K562 (cell line): ENCODE data around the gene LGR6. TPM values are rescaled to one million over a fixed set of nuclear protein-coding genes. Genes with fewer than 3 reads are reported as not detected.
A peak's percentile ranks its signal among the peaks of the same experiment; 100 is the strongest.

Source experiments
- CSDE1 ChIP-seq, 2 experiments: fragments of 450-650 bp; IDR thresholded peaks; 2 replicates each; pipeline ENCODE4 v1.6.1; 2016; ENCODE audit warnings: mild to moderate bottlenecking in 1 of 2
- EHMT2 ChIP-seq: fragments of 450-650 bp; IDR thresholded peaks from 2 replicates; pipeline ENCODE4 v1.6.1; 2018; ENCODE audit warnings: antibody characterized with exemption
- HDAC1 ChIP-seq, 2 experiments: fragments of 450-650 bp; IDR thresholded peaks; 2 replicates each; pipeline ENCODE4 v1.6.1; 2016 to 2017; ENCODE audit warnings: inconsistent platforms in 1 of 2, mild to moderate bottlenecking in 1 of 2, moderate library complexity in 1 of 2
- MTA2 ChIP-seq: fragments of 450-650 bp; IDR thresholded peaks from 2 replicates; pipeline ENCODE4 v1.6.1; 2016; ENCODE audit warnings: low read depth
- NKRF ChIP-seq: fragments of 450-650 bp; IDR thresholded peaks from 2 replicates; pipeline ENCODE4 v1.6.1; 2016; ENCODE audit warnings: borderline replicate concordance
- PHB2 ChIP-seq: fragments of 450-650 bp; IDR thresholded peaks from 2 replicates; pipeline ENCODE4 v1.6.1; 2017; ENCODE audit warnings: low read depth
- RBM22 ChIP-seq: fragments of 200-400 bp; formaldehyde crosslinking; IDR thresholded peaks from 2 replicates; pipeline ENCODE4 v1.6.1; 2018; ENCODE audit warnings: low read length, low read depth; ENCODE audit not compliant: poor library complexity, severe bottlenecking
- TFE3 ChIP-seq: fragments of 450-650 bp; formaldehyde crosslinking; IDR thresholded peaks from 2 replicates; pipeline ENCODE4 v1.4.0; 2020; ENCODE audit warnings: mild to moderate bottlenecking, mixed read lengths
- ZNF407 ChIP-seq: fragments of 450-650 bp; IDR thresholded peaks from 2 replicates; pipeline ENCODE4 v1.6.1; 2016; ENCODE audit warnings: low read depth
- polyA plus RNA-seq, 8 experiments: library from polyadenylated mRNA; depleted of rRNA in 4 of 8; stranded (reverse) in 5 of 8; unstranded in 3 of 8; fragments of >200 nt; fragmentation: Nextera tagmentation in 2 of 8; fragmentation: Illumina TruSeq in 1 of 8; extraction: Ambion mirVana in 2 of 8; extraction: Trizol in 1 of 8; gene quantifications; 2 replicates each; pipeline versions ENCODE4 v1.2.1 to v1.2.3, GENCODE V29; 2011 to 2014; ENCODE audit warnings: inconsistent platforms in 1 of 8, missing spikeins in 1 of 8
- total RNA-seq, 7 experiments: library from RNA; depleted of rRNA in 6 of 7; stranded (reverse); fragments of >200 nt in 6 of 7; fragmentation: Illumina TruSeq in 2 of 7; extraction: Trizol in 2 of 7; gene quantifications; 2 replicates each; pipeline versions ENCODE4 v1.2.1 to v1.2.3, GENCODE V29; 2011 to 2021; ENCODE audit warnings: low replicate concordance in 1 of 7
- TF ChIP-seq, protein P1 (sequence below), 2 experiments: fragments of 450-650 bp in 1 of 2; IDR thresholded peaks; 2 replicates each; pipeline ENCODE4 v1.6.1; 2011 to 2017; ENCODE audit warnings: low read depth in 2 of 2, antibody characterized with exemption in 1 of 2, borderline replicate concordance in 1 of 2, low read length in 1 of 2, mild to moderate bottlenecking in 1 of 2, mixed read lengths in 1 of 2; ENCODE audit not compliant: control insufficient read depth in 1 of 2

Gene LGR6
- total and polyA plus RNA-seq, 9 of the 15 experiments (the other 6 are each of a cell fraction or from before 2014, with no cell fraction given), result 0.01 to 0.54 (median 0.17) TPM; not detected in 1

- TF ChIP-seq, protein P1, sequence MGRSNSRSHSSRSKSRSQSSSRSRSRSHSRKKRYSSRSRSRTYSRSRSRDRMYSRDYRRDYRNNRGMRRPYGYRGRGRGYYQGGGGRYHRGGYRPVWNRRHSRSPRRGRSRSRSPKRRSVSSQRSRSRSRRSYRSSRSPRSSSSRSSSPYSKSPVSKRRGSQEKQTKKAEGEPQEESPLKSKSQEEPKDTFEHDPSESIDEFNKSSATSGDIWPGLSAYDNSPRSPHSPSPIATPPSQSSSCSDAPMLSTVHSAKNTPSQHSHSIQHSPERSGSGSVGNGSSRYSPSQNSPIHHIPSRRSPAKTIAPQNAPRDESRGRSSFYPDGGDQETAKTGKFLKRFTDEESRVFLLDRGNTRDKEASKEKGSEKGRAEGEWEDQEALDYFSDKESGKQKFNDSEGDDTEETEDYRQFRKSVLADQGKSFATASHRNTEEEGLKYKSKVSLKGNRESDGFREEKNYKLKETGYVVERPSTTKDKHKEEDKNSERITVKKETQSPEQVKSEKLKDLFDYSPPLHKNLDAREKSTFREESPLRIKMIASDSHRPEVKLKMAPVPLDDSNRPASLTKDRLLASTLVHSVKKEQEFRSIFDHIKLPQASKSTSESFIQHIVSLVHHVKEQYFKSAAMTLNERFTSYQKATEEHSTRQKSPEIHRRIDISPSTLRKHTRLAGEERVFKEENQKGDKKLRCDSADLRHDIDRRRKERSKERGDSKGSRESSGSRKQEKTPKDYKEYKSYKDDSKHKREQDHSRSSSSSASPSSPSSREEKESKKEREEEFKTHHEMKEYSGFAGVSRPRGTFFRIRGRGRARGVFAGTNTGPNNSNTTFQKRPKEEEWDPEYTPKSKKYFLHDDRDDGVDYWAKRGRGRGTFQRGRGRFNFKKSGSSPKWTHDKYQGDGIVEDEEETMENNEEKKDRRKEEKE (IDR thresholded peaks at IDR 0.05; ENCODE audit: borderline replicate concordance in 1 of 2, control insufficient read depth in 1 of 2, low read depth in 2 of 2, low read length in 1 of 2), result peak in 1 of 2 experiments; percentile 73; a peak in 1 of 4 replicates
- 0 out of 2 replicates have a peak, but pooled peaks have one; percentile 15 for TF ChIP-seq ZNF407
- peak in 1 of 2 experiments; percentile 61; a peak in 1 of 4 replicates for TF ChIP-seq HDAC1 (IDR thresholded peaks at IDR 0.05)
- peak; percentile 68 for TF ChIP-seq NKRF
- TF ChIP-seq TFE3 (CRISPR knock-in tag), result no peak
- TF ChIP-seq EHMT2, result peak; percentile 55
- TF ChIP-seq MTA2, result no peak
- TF ChIP-seq RBM22, result no peak
- TF ChIP-seq PHB2, result 0 out of 2 replicates have a peak, but pooled peaks have one; percentile 46
- 0 out of 4 replicates have a peak, but pooled peaks of 1 of the 2 experiments have one; percentile 39 for TF ChIP-seq CSDE1 (IDR thresholded peaks at IDR 0.05)
Observed at GRCh38 chr1:202205523-202206190, 12.1 kb downstream of the LGR6 start (continued).
